Muscle of leg (tissue), 11 donors: ENCODE data around the gene PCSK6. TPM values are rescaled to one million over a fixed set of nuclear protein-coding genes. Genes with fewer than 3 reads are reported as not detected.
"Not testable (repeated sequence)": the region's sequence is repeated elsewhere in the genome, so short reads cannot be mapped to it uniquely, and the experiment has no call there.

Source experiments
- DNase-seq: peaks from one replicate; pipeline ENCODE4 v3.0.0; 2013
- H3K27ac ChIP-seq: one replicate; pipeline ENCODE4 v1.5.1; 2013; ENCODE audit warnings: mild to moderate bottlenecking, low read length, control low read depth
- H3K27me3 ChIP-seq: one replicate; pipeline ENCODE4 v1.6.1; 2013; ENCODE audit warnings: low read length; ENCODE audit not compliant: control insufficient read depth, insufficient read depth
- H3K36me3 ChIP-seq: one replicate; pipeline ENCODE4 v1.6.1; 2013; ENCODE audit warnings: low read length; ENCODE audit not compliant: control insufficient read depth, insufficient read depth
- H3K4me1 ChIP-seq: one replicate; pipeline ENCODE4 v1.6.1; 2013; ENCODE audit warnings: low read length; ENCODE audit not compliant: control insufficient read depth, insufficient read depth
- H3K4me3 ChIP-seq: one replicate; pipeline ENCODE4 v1.5.1; 2013; ENCODE audit warnings: low read length, control low read depth
- H3K9me3 ChIP-seq: replicated peaks from 2 replicates; pipeline ENCODE4 v1.6.1; 2013; ENCODE audit warnings: low read depth, low read length; ENCODE audit not compliant: control insufficient read depth
- WGBS: methylation state at CpG from one replicate; pipeline ENCODE4 v1.1.5; 2013; ENCODE audit warnings: missing lambda C conversion rate; ENCODE audit not compliant: insufficient coverage; 5-methylcytosine and 5-hydroxymethylcytosine counted together
- polyA plus RNA-seq, 8 donors: library from polyadenylated mRNA; unstranded; fragments of 120-200 nt; gene quantifications; one replicate each; pipeline versions ENCODE4 v1.2.1 to v1.2.3, GENCODE V29; 2013; ENCODE audit warnings: inconsistent platforms in 1 of 8, low replicate concordance in 1 of 8; ENCODE audit not compliant: insufficient read length in 8 of 8, insufficient read depth in 1 of 8
- total RNA-seq: library from RNA; stranded (reverse); fragments of 120-200 nt; gene quantifications from one replicate; pipeline ENCODE4 v1.2.4, GENCODE V29; 2013

The PCSK6 gene
- total and polyA plus RNA-seq, 9 donors, result 6.2 to 14.1 (median 9.5) TPM

GRCh38 chr15:101361418-101361817 is 128.1 kb downstream of the PCSK6 start:
- Histone ChIP-seq H3K27ac (no peak overlapping the region), H3K9me3 (peaks cover 3% of the 10 kb centered on the region), H3K36me3 (no peaks in the 10 kb centered on the region), H3K27me3 (peaks cover 2% of the 10 kb centered on the region), H3K4me1 (peaks cover 21% of the 10 kb centered on the region), H3K4me3 (no peak overlapping the region)
- 68% methylated on average over 4 of the region's 4 CpGs for WGBS
- no peak for DNase-seq

- Histone ChIP-seq H3K36me3 (no peaks in the 10 kb centered on the region), H3K27me3 (no peaks in the 10 kb centered on the region), H3K27ac (no peak overlapping the region), H3K4me3 (no peak overlapping the region), H3K4me1 (peaks cover 28% of the 10 kb centered on the region), H3K9me3 (no peaks in the 10 kb centered on the region)
- no peak for DNase-seq
- 75% methylated on average over 9 of the region's 9 CpGs for WGBS
Measured at GRCh38 chr15:101359365-101359947, 130.1 kb downstream of the PCSK6 start.

GRCh38 chr15:101358895-101359294 is 130.6 kb downstream of the PCSK6 start:
- Histone ChIP-seq H3K4me1 (peaks cover 28% of the 10 kb centered on the region), H3K27me3 (no peaks in the 10 kb centered on the region), H3K36me3 (no peaks in the 10 kb centered on the region), H3K4me3 (no peak overlapping the region), H3K9me3 (no peaks in the 10 kb centered on the region), H3K27ac (no peak overlapping the region)
- peak; percentile 68 for DNase-seq
- 79% methylated on average over 4 of the region's 7 CpGs for WGBS

- Histone ChIP-seq H3K9me3 (no peaks in the 10 kb centered on the region), H3K36me3 (no peaks in the 10 kb centered on the region), H3K4me3 (no peak overlapping the region), H3K4me1 (peaks cover 28% of the 10 kb centered on the region), H3K27ac (no peak overlapping the region), H3K27me3 (no peaks in the 10 kb centered on the region)
- WGBS, result 93% methylated on average over 7 of the region's 11 CpGs
- DNase-seq, result no peak
Measured at GRCh38 chr15:101357885-101358284, 131.6 kb downstream of the PCSK6 start.

GRCh38 chr15:101357333-101357732 is 132.2 kb downstream of the PCSK6 start:
- Histone ChIP-seq H3K9me3 (no peaks in the 10 kb centered on the region), H3K4me1 (peaks cover 28% of the 10 kb centered on the region), H3K27me3 (no peaks in the 10 kb centered on the region), H3K36me3 (no peaks in the 10 kb centered on the region), H3K4me3 (no peak overlapping the region), H3K27ac (no peak overlapping the region)
- WGBS, result 77% methylated on average over 12 of the region's 15 CpGs
- DNase-seq, result no peak

GRCh38 chr15:101356512-101357172 is 132.9 kb downstream of the PCSK6 start:
- DNase-seq, H3K36me3 ChIP-seq, H3K27ac ChIP-seq, H3K4me3 ChIP-seq, H3K9me3 ChIP-seq, H3K27me3 ChIP-seq: not testable (repeated sequence)
- 80% methylated on average over 2 of the region's 9 CpGs for WGBS
- H3K4me1 ChIP-seq, result peaks cover 28% of the 10 kb centered on the region

- WGBS, result 82% methylated on average over 13 of the region's 23 CpGs
- H3K27ac ChIP-seq, result no peak overlapping the region
- no peaks in the 10 kb centered on the region for H3K9me3 ChIP-seq
- H3K27me3 ChIP-seq, result no peaks in the 10 kb centered on the region
- no peaks in the 10 kb centered on the region for H3K36me3 ChIP-seq
- DNase-seq, result no peak
- H3K4me1 ChIP-seq, result peaks cover 28% of the 10 kb centered on the region
- no peak overlapping the region for H3K4me3 ChIP-seq
Measured at GRCh38 chr15:101355678-101356464, 133.6 kb downstream of the PCSK6 start.

GRCh38 chr15:101354891-101355623 is 134.4 kb downstream of the PCSK6 start:
- H3K27ac ChIP-seq, result no peak overlapping the region
- no peaks in the 10 kb centered on the region for H3K36me3 ChIP-seq
- no peaks in the 10 kb centered on the region for H3K27me3 ChIP-seq
- DNase-seq, result no peak
- H3K9me3 ChIP-seq, result no peaks in the 10 kb centered on the region
- peaks cover 27% of the 10 kb centered on the region for H3K4me1 ChIP-seq
- WGBS, result 67% methylated on average over 1 of the region's 5 CpGs
- H3K4me3 ChIP-seq, result no peak overlapping the region

GRCh38 chr15:101353240-101353639 is 136.3 kb downstream of the PCSK6 start:
- no peak overlapping the region for H3K27ac ChIP-seq
- no peaks in the 10 kb centered on the region for H3K36me3 ChIP-seq
- H3K4me1 ChIP-seq, result peaks cover 25% of the 10 kb centered on the region
- H3K9me3 ChIP-seq, result no peaks in the 10 kb centered on the region
- WGBS, result 77% methylated on average over 7 of the region's 7 CpGs
- H3K27me3 ChIP-seq, result no peaks in the 10 kb centered on the region
- no peak overlapping the region for H3K4me3 ChIP-seq
- no peak for DNase-seq

GRCh38 chr15:101351736-101352135 is 137.8 kb downstream of the PCSK6 start:
- H3K27ac ChIP-seq, result no peak overlapping the region
- no peaks in the 10 kb centered on the region for H3K27me3 ChIP-seq
- no CpG with 5 or more reads among the region's 2 CpGs for WGBS
- no peaks in the 10 kb centered on the region for H3K9me3 ChIP-seq
- H3K36me3 ChIP-seq, result no peaks in the 10 kb centered on the region
- peaks cover 28% of the 10 kb centered on the region for H3K4me1 ChIP-seq
- no peak for DNase-seq
- H3K4me3 ChIP-seq, result no peak overlapping the region
